Progenitor cell of endocrine pancreas (in vitro differentiated cells): ENCODE results near the gene TMA16. TPM values are rescaled to one million over a fixed set of nuclear protein-coding genes. Genes with fewer than 3 reads are reported as not detected.

Source experiments
- DNase-seq: peaks from one replicate; pipeline ENCODE4 v3.0.0; 2021; ENCODE audit warnings: low spot score; ENCODE audit not compliant: unreplicated experiment
- H3K27ac Mint-ChIP-seq: 2 replicates; pipeline ENCODE4 v1.8.0; 2021; ENCODE audit warnings: mild to moderate bottlenecking, moderate library complexity, mixed read lengths
- H3K27me3 Mint-ChIP-seq: 2 replicates; pipeline ENCODE4 v1.8.0; 2021; ENCODE audit warnings: mixed read lengths
- H3K36me3 Mint-ChIP-seq: 2 replicates; pipeline ENCODE4 v1.8.0; 2022; ENCODE audit warnings: mixed read lengths; ENCODE audit not compliant: insufficient read depth
- H3K4me1 Mint-ChIP-seq: 2 replicates; pipeline ENCODE4 v1.8.0; 2021; ENCODE audit warnings: low read depth, mixed read lengths
- H3K4me3 Mint-ChIP-seq: 2 replicates; pipeline ENCODE4 v1.8.0; 2021; ENCODE audit warnings: low read depth, mild to moderate bottlenecking, moderate library complexity, mixed read lengths
- H3K9me3 Mint-ChIP-seq: 2 replicates; pipeline ENCODE4 v1.8.0; 2021; ENCODE audit warnings: low read depth, mixed read lengths
- total RNA-seq: library from RNA; stranded (reverse); gene quantifications from 2 replicates; pipeline ENCODE4 v1.2.1, GENCODE V29; 2021
- TF ChIP-seq, protein P1 (sequence below): fragments of 200-600 bp; sonication (generic); IDR thresholded peaks from one replicate; pipeline ENCODE4 v1.5.0; 2021; ENCODE audit warnings: antibody characterized with exemption, mild to moderate bottlenecking; ENCODE audit not compliant: unreplicated experiment

The TMA16 gene
- total RNA-seq, 1 donor from 2014 or later: 22.2 TPM

DNA sequence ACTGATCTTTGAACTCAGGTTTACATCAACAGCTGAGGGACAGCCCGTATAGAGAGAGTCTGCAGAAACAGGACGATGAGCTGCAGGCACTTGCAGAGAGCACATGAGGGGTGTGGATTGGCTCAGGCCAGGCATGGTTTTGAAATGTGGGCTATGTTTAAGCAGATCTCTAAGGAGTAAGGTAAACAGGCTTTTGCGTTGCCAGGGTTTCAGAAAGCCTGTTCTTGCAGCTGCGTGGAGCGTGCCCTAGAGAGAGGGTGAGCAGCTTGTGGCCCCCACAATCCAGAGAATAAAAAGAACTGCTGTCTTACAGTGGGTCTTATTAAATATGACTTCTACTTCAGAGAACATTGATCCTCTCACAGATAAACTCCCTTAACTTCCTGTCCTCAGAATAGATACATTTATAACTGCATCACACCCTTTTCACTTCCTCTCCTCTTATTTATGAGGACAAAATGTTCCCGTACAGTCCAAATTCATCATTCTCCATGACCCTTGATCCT is 64.1 kb downstream of the TMA16 start:
- TF ChIP-seq, protein P1, sequence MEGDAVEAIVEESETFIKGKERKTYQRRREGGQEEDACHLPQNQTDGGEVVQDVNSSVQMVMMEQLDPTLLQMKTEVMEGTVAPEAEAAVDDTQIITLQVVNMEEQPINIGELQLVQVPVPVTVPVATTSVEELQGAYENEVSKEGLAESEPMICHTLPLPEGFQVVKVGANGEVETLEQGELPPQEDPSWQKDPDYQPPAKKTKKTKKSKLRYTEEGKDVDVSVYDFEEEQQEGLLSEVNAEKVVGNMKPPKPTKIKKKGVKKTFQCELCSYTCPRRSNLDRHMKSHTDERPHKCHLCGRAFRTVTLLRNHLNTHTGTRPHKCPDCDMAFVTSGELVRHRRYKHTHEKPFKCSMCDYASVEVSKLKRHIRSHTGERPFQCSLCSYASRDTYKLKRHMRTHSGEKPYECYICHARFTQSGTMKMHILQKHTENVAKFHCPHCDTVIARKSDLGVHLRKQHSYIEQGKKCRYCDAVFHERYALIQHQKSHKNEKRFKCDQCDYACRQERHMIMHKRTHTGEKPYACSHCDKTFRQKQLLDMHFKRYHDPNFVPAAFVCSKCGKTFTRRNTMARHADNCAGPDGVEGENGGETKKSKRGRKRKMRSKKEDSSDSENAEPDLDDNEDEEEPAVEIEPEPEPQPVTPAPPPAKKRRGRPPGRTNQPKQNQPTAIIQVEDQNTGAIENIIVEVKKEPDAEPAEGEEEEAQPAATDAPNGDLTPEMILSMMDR: no peak
- DNase-seq: no peak
- Mint-ChIP-seq H3K9me3 (peaks cover 19% of the 10 kb centered on the region), H3K27me3 (no peaks in the 10 kb centered on the region), H3K4me3 (no peak overlapping the region), H3K4me1 (peaks cover 10% of the 10 kb centered on the region), H3K36me3 (no peaks in the 10 kb centered on the region), H3K27ac (no peak overlapping the region)

DNA sequence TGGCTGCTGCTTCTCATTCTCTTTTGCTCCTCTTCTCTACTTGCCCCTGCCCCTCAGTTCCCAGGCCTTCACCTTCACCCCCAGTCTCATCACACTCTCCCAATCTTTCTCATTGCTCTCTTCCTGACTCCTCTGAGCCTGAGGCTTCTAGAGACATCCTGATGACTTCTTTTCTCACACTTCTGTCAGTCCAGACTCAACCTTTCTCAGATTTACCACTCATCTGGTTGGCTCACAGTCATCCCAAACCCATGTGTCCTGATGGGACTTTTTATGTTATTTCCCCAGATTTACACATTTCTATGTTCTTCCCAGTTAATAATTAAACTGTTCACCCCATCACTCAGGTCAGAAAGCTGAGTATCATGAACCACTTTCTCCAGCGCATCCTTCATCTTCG is 68.0 kb downstream of the TMA16 start:
- Mint-ChIP-seq H3K27ac (no peak overlapping the region), H3K4me3 (no peak overlapping the region), H3K36me3 (no peaks in the 10 kb centered on the region), H3K4me1 (peaks cover 29% of the 10 kb centered on the region), H3K27me3 (no peaks in the 10 kb centered on the region), H3K9me3 (peaks cover 21% of the 10 kb centered on the region)
- no peak for DNase-seq
- TF ChIP-seq, protein P1: no peak

DNA sequence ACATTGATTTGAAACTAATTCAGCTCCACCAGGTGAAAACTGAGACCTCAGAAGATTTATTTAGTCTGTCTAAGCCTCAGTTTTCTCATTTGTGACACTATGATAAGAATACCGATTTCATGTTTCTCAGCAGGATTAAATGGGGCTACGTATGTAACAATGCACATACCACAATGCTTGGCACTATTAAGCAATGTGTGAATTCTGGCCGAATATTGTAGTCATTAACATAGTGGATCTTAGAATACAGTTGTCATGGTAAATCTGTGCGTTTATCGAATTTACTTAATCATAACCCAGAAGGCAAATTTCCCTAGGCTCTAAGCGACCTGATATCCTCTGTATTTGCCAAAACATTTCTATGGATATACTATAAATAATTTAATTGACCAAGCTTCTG is 69.1 kb downstream of the TMA16 start:
- Mint-ChIP-seq H3K27ac (no peak overlapping the region), H3K4me1 (peaks cover 23% of the 10 kb centered on the region), H3K9me3 (peaks cover 22% of the 10 kb centered on the region), H3K4me3 (no peak overlapping the region), H3K36me3 (no peaks in the 10 kb centered on the region), H3K27me3 (no peaks in the 10 kb centered on the region)
- TF ChIP-seq, protein P1: no peak
- DNase-seq: no peak

DNA sequence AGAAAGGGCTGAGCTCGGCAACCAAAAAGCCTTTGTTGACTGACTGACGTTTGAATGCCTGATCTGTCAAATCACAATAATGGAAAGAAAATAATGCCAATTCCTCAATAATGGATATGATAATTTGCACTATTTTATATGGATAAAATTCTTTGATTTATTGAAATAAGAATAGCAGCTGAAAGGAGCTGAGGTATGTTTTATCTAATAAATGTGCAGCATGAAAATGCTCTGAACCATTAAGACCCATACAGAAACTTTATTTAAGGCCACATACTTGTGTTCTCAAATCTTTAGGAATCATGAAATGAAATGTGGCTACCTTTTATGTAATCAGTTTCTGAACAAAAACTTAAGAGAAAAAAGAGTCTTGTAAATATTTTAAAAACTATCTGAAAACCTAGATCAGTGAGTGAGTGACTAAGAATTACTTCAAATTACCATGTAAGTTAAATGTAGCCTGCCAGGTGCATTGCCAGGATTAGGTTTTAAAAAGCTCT is 69.8 kb downstream of the TMA16 start:
- Mint-ChIP-seq H3K27me3 (no peaks in the 10 kb centered on the region), H3K36me3 (no peaks in the 10 kb centered on the region), H3K27ac (no peak overlapping the region), H3K9me3 (peaks cover 22% of the 10 kb centered on the region), H3K4me3 (no peak overlapping the region), H3K4me1 (peaks cover 19% of the 10 kb centered on the region)
- TF ChIP-seq, protein P1: no peak
- no peak for DNase-seq

DNA sequence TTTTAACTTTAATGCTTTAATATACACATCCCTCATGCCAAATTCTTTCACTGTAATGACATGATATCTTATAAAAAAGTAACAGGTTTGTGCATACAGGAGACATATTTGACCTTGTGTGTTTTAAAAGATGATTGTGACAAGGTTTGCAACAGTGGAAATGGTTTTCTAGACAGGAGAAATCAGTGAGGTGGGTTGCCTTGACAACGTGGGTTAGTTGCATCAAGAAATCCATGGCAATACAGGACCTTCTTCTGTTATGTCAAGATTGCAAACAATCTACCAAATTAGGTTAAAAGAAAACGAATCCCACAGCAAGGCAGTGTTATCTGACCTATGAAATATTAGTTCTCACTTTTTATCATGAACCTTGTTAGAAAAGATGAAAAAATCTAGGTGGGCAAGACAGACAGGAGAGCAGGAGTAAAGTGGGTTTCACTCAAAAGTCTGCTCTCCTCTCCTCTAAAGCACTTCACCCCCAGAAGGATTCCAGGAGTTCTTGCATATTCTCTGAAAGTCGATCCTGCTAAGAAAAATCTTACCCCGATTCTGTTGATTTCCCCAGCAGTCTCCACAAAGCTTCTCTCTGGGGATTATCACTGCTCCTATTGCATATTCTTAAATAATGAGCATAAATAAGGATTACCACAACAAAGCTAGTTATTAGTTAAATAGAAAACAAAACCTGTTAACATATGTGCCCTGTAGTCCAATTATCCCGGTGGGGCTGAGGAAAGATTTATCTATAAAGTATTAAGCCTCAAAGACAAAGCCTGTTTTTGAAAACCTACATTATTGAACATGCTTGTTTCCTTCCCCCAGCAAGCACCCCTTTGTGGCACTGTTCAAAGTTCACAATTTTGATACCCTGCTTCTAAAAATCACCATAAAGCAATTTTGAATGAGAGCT is 71.0 kb downstream of the TMA16 start:
- Mint-ChIP-seq H3K27me3 (no peaks in the 10 kb centered on the region), H3K36me3 (no peaks in the 10 kb centered on the region), H3K9me3 (peaks cover 17% of the 10 kb centered on the region), H3K4me3 (no peak overlapping the region), H3K27ac (peak overlapping the region; percentile 14), H3K4me1 (peaks cover 19% of the 10 kb centered on the region)
- DNase-seq: no peak
- TF ChIP-seq, protein P1: no peak
